ENCODE measurements around the gene AGER. TPM values are rescaled to one million over a fixed set of nuclear protein-coding genes. Genes with fewer than 3 reads are reported as not detected.

The AGER gene
- polyA plus RNA-seq, 2 of the 4 experiments (the other 2 are of a cell fraction): 1.6 to 2.4 TPM

DNA sequence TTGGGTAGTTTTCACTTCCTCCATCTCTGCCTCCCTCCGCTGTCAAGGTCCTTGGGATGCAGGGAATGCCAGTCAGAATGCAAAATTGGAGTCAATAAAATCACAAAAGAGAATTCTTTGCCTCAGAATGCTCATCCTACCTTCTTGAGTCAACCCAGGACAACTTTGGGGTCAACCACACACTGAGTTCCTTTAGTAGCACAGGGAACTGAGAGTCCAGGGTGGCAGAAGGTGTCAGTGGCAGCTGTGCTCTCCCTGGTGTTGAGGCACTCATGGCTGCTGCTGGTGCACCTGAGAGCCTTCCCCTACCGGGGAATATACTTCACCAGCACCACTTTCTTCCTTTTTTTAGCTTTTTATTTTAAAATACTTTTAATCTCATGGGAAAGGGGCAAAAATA lies 40.6 kb upstream of the AGER start:
- DNase-seq (ENCODE audit: low read depth in 1 of 2, low spot score in 1 of 2) (no peak), ATAC-seq (no peak), FAIRE-seq (no peak)
- Histone ChIP-seq H3K9me3 (no peaks in the 10 kb centered on the region), H3K4me2 (no peak overlapping the region), H3K4me3 (no peak overlapping the region), H3K4me1 (no peaks in the 10 kb centered on the region), H3K27ac (no peak overlapping the region)
- ChIA-PET POLR2A (no interaction called here), CTCF (no interaction called here)
- TF ChIP-seq CBX8 (IDR thresholded peaks at IDR 0.05) (no peak), RFX5 (IDR thresholded peaks at IDR 0.05) (no peak), NR3C1 (IDR thresholded peaks at IDR 0.05) (no peak), CHD4 (IDR thresholded peaks at IDR 0.05; ENCODE audit: borderline replicate concordance) (no peak), EP300 (IDR thresholded peaks at IDR 0.05) (no peak), MYC (IDR thresholded peaks at IDR 0.05; ENCODE audit: borderline replicate concordance, low read length) (no peak), HEYL (CRISPR knock-in tag; IDR thresholded peaks at IDR 0.05) (no peak), EHF (CRISPR knock-in tag; IDR thresholded peaks at IDR 0.05) (no peak), BHLHE40 (IDR thresholded peaks at IDR 0.05; ENCODE audit: low read depth, low read length) (no peak), EHMT2 (IDR thresholded peaks at IDR 0.05; ENCODE audit: low read depth) (no peak), JUN (IDR thresholded peaks at IDR 0.05) (no peak), TFCP2L1 (CRISPR knock-in tag; IDR thresholded peaks at IDR 0.05) (no peak), ZNF302 (CRISPR knock-in tag; IDR thresholded peaks at IDR 0.05) (no peak), KDM5A (IDR thresholded peaks at IDR 0.05) (no peak)
- TF ChIP-seq, protein P1, sequence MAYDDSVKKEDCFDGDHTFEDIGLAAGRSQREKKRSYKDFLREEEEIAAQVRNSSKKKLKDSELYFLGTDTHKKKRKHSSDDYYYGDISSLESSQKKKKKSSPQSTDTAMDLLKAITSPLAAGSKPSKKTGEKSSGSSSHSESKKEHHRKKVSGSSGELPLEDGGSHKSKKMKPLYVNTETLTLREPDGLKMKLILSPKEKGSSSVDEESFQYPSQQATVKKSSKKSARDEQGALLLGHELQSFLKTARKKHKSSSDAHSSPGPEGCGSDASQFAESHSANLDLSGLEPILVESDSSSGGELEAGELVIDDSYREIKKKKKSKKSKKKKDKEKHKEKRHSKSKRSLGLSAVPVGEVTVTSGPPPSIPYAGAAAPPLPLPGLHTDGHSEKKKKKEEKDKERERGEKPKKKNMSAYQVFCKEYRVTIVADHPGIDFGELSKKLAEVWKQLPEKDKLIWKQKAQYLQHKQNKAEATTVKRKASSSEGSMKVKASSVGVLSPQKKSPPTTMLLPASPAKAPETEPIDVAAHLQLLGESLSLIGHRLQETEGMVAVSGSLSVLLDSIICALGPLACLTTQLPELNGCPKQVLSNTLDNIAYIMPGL (CRISPR knock-in tag; IDR thresholded peaks at IDR 0.05; ENCODE audit: borderline replicate concordance): no peak
- TF ChIP-seq, protein P2, sequence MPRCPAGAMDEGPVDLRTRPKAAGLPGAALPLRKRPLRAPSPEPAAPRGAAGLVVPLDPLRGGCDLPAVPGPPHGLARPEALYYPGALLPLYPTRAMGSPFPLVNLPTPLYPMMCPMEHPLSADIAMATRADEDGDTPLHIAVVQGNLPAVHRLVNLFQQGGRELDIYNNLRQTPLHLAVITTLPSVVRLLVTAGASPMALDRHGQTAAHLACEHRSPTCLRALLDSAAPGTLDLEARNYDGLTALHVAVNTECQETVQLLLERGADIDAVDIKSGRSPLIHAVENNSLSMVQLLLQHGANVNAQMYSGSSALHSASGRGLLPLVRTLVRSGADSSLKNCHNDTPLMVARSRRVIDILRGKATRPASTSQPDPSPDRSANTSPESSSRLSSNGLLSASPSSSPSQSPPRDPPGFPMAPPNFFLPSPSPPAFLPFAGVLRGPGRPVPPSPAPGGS (IDR thresholded peaks at IDR 0.05): no peak
- TF ChIP-seq, protein P3, sequence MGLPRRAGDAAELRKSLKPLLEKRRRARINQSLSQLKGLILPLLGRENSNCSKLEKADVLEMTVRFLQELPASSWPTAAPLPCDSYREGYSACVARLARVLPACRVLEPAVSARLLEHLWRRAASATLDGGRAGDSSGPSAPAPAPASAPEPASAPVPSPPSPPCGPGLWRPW (IDR thresholded peaks at IDR 0.05): no peak
- WGBS (ENCODE audit: missing lambda C conversion rate): 49% methylated on average over 2 of the region's 2 CpGs

DNA sequence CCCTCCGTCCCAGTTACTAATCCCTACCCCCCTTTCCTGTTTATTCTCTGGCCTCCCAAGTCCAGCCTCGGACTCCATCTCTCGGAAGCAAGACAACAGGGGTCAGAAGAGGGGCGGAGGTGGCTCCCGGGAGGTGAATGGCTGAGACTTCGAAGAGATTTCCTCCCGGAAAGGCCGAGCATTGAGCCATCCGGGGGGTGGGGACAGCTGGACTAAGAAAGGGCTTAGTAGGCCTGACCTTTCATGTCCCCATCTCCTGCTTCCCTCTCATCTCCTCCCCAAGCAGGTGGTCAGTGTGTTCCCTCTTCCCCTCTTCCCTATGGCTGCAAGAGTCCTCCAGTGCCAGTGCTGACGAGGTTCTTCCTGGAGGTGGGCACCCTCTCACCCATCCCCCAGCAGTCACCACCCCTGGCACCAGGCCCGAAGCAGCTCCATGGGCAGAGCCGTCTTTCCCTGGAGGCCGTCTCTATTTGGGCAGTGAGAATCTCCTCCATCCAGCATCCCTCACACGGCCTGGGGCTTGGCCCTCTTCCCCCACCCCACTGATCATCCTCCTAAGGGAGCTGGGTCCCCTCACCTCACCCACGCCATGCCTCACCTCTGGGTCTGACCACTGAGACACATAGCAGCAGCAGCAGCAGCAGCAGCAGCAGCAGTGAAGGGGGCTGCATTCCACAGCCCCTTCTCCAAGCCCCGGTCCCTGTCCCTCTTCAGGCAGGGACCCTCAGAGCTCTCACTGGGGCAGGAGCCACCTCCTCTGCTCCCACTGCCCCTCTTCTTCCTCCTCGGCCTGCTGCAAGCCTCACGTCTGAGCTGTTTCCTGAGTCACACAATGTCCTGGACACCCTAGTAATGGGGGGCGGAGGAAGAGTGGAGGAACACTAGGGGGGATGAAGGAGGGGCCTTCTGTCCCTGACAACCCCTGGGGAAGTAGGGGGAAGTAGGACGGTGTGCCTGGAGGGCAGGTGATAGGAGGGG lies 39.5 kb upstream of the AGER start, which contains the start of gene NOTCH4:
Gene NOTCH4 (minus strand): TSS at position 810 of the 978 bp plus-strand sequence. CDS start 139 bp downstream, at position 671.
- no peak within 1 kb of the TSS for H3K4me2 ChIP-seq
- CTCF ChIA-PET: no interaction called here
- POLR2A ChIA-PET: no interaction called here
- no peak within 1 kb of the TSS for H3K4me3 ChIP-seq
- TF ChIP-seq, protein P4, sequence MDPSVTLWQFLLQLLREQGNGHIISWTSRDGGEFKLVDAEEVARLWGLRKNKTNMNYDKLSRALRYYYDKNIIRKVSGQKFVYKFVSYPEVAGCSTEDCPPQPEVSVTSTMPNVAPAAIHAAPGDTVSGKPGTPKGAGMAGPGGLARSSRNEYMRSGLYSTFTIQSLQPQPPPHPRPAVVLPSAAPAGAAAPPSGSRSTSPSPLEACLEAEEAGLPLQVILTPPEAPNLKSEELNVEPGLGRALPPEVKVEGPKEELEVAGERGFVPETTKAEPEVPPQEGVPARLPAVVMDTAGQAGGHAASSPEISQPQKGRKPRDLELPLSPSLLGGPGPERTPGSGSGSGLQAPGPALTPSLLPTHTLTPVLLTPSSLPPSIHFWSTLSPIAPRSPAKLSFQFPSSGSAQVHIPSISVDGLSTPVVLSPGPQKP (IDR thresholded peaks at IDR 0.05; ENCODE audit: low read depth, low read length): no peak
- no peak for TF ChIP-seq KDM5A (IDR thresholded peaks at IDR 0.05)
- TF ChIP-seq, protein P5, sequence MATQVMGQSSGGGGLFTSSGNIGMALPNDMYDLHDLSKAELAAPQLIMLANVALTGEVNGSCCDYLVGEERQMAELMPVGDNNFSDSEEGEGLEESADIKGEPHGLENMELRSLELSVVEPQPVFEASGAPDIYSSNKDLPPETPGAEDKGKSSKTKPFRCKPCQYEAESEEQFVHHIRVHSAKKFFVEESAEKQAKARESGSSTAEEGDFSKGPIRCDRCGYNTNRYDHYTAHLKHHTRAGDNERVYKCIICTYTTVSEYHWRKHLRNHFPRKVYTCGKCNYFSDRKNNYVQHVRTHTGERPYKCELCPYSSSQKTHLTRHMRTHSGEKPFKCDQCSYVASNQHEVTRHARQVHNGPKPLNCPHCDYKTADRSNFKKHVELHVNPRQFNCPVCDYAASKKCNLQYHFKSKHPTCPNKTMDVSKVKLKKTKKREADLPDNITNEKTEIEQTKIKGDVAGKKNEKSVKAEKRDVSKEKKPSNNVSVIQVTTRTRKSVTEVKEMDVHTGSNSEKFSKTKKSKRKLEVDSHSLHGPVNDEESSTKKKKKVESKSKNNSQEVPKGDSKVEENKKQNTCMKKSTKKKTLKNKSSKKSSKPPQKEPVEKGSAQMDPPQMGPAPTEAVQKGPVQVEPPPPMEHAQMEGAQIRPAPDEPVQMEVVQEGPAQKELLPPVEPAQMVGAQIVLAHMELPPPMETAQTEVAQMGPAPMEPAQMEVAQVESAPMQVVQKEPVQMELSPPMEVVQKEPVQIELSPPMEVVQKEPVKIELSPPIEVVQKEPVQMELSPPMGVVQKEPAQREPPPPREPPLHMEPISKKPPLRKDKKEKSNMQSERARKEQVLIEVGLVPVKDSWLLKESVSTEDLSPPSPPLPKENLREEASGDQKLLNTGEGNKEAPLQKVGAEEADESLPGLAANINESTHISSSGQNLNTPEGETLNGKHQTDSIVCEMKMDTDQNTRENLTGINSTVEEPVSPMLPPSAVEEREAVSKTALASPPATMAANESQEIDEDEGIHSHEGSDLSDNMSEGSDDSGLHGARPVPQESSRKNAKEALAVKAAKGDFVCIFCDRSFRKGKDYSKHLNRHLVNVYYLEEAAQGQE (IDR thresholded peaks at IDR 0.05): no peak
- TF ChIP-seq, protein P6, sequence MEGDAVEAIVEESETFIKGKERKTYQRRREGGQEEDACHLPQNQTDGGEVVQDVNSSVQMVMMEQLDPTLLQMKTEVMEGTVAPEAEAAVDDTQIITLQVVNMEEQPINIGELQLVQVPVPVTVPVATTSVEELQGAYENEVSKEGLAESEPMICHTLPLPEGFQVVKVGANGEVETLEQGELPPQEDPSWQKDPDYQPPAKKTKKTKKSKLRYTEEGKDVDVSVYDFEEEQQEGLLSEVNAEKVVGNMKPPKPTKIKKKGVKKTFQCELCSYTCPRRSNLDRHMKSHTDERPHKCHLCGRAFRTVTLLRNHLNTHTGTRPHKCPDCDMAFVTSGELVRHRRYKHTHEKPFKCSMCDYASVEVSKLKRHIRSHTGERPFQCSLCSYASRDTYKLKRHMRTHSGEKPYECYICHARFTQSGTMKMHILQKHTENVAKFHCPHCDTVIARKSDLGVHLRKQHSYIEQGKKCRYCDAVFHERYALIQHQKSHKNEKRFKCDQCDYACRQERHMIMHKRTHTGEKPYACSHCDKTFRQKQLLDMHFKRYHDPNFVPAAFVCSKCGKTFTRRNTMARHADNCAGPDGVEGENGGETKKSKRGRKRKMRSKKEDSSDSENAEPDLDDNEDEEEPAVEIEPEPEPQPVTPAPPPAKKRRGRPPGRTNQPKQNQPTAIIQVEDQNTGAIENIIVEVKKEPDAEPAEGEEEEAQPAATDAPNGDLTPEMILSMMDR (IDR thresholded peaks at IDR 0.05): no peak
- no peak for TF ChIP-seq ESRRA (IDR thresholded peaks at IDR 0.05; ENCODE audit: borderline replicate concordance, low read length)
- TF ChIP-seq CHD2 (IDR thresholded peaks at IDR 0.05; ENCODE audit: low read length, partially characterized antibody): no peak
- TF ChIP-seq JUN (IDR thresholded peaks at IDR 0.05): no peak
- no peak for TF ChIP-seq RNF2 (IDR thresholded peaks at IDR 0.05; ENCODE audit: borderline replicate concordance, low read depth)
- TF ChIP-seq TFCP2L1 (CRISPR knock-in tag; IDR thresholded peaks at IDR 0.05): no peak
- TF ChIP-seq CEBPB (IDR thresholded peaks at IDR 0.05): no peak
- no peaks in the 10 kb centered on the region for H3K9me3 ChIP-seq
- no peak within 1 kb of the TSS for H3K27ac ChIP-seq
- DNase-seq (ENCODE audit: low read depth in 1 of 2, low spot score in 1 of 2) (no peak), FAIRE-seq (no peak), ATAC-seq (no peak)
- H3K4me1 ChIP-seq: no peaks in the 10 kb centered on the region
- WGBS (ENCODE audit: missing lambda C conversion rate): 53% methylated on average over 17 of the region's 20 CpGs

Data from A549 (cell line).